NCI-H146 treated with DMSO at 0.1 percent for 48 hours (cell line): ENCODE data around the gene GALNT16.
"Not testable (repeated sequence)": the region's sequence is repeated elsewhere in the genome, so short reads cannot be mapped to it uniquely, and the experiment has no call there.

ENCODE experiments used
- DNase-seq: peaks from one replicate; lab custom pipeline; 2025; ENCODE audit not compliant: unreplicated experiment; lab: John Stamatoyannopoulos, UW

GALNT16 gene

GRCh38 chr14:69259527-69260189 lies at the start of gene GALNT16:
TSS of gene GALNT16 (plus strand) at chr14:69260158. CDS start at chr14:69260291, 133 bp downstream.
- DNase-seq, result no peak

- DNase-seq, result no peak
Observed at GRCh38 chr14:69214393-69214792, 45.6 kb upstream of the GALNT16 start.

GRCh38 chr14:69217663-69218062 lies 42.3 kb upstream of the GALNT16 start:
- DNase-seq, result not testable (repeated sequence)

GRCh38 chr14:69224946-69225345 lies 35.0 kb upstream of the GALNT16 start:
- no peak for DNase-seq

DNA sequence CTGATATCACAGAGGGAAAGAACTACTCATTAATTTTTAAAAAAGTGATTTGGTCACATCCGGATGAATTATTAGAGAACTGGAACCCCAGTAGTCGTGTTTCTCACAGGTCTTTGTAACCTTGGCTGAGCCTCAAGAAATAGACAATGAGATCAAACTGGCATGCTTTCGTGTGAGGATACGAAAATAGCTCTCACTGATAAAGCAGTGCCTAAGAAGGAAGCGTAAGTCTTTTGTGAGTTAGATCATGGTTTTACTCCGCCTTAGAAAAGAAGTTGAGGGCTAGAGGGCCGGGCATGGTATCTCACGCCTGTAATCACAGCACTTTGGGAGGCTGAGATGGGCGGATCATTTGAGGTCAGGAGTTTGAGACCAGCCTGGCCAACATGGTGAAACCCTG lies 33.8 kb upstream of the GALNT16 start:
- DNase-seq, result no peak

DNA sequence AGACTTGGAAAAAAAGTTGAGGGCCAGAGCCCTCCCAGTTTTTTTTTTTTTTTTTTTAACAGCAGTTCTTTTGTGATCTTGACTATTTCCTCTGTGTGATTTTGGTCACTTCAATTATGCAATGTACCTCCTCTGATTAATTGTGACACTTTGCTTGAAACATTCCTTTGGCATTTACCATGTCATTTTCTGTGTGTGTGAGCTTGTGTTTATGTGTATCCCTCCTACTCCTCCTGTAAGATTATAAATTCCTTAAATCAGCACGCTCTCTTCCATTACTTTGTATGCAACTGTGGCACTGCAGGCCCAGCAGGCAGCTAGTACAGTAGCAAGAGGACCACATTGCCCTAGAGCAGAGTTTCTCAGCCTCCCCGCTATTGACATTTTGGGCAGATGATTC lies 33.2 kb upstream of the GALNT16 start:
- DNase-seq, result no peak

DNA sequence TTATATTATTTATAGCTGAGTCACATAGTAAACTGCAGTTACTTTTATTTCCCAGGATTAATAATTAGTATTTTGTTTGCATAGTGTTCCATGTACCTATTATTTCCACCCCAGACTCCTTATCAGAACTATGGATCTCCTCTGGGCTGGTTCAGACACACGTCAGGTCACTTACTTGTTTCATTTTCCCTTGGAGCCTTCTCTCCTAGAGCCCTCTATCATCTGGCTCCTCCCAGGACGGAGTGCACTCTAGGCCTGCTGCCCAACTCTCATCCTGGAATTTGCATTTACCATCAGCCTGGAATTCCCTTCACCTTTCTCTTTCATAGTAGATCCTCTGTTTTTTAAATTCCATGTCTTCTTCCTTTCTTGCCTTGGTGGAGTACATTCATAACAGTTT lies 28.5 kb upstream of the GALNT16 start:
- no peak for DNase-seq

- DNase-seq, result no peak
Observed at GRCh38 chr14:69232388-69232787, 27.6 kb upstream of the GALNT16 start.

GRCh38 chr14:69234106-69234505 lies 25.9 kb upstream of the GALNT16 start:
- DNase-seq, result no peak

GRCh38 chr14:69235708-69236107 lies 24.2 kb upstream of the GALNT16 start:
- DNase-seq, result no peak

DNA sequence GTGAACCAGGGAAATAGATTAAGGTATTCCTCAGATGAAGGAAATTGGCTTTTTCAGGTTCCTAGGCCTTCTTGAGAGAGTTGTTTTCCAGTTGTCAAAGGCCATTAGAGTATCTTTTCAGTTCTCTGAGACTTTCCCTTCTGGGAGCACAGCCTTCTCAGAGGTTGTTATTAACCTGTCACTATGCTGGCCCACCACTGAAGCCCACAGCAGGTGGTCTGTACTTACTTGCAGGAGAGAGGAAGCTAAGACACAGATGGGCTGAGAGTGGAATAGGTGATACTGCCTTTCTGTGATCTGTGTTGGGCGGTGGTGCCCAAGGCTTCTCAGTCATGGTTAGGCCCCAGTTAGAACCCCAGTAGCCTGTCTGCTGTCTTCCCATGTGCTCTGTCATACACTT lies 22.8 kb upstream of the GALNT16 start:
- no peak for DNase-seq

- DNase-seq, result no peak
Observed at GRCh38 chr14:69237584-69237983, 22.4 kb upstream of the GALNT16 start.

DNA sequence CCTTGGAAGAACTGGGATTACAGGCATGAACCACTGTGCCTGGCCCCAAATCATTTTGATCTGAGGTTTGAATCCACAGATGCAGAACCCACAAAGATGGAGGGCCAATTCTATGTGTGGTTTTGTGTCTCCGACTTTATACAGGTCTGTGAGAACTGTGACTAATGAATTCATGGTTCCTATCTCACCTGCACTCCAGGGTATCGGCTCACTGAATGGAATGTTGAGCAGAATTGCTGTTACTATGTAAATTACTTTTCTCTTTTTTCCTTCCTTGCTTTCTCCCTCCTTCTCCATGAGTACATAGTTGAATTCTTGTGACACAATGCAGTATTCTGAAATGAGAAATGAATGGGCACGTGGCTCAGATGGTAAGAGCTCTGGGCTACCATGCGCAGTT lies 21.1 kb upstream of the GALNT16 start:
- DNase-seq, result no peak

DNA sequence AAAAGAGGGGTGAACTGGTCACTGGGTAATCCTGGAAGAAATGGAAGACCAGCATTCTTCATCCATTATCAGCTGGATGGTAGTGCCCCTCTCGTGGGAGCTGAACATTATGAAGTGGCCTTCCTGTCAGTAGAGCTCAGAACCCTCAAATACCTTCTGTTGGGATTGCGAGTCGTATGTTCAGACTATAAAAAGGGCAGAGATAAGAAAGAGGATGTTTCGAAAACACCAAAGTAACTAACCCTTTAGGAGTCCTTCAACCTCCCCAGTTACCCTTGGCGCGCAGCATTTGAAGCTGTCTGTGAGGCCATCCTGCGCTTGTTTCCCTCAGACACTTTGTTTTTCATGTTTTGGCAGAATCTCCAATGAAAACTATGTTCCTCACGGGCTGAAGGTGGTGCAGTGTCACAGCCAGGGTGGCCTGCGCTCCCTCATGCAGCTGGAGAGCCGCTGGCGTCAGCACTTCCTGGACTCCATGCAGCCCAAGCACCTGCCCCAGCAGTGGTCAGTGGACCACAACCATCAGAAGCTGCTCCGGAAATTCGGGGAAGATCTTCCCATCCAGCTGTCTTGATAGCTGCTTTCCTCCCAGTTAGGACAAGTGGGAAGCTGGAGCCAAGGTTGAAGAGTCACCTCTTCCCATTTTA lies 19.3 kb upstream of the GALNT16 start:
- DNase-seq, result no peak

- DNase-seq, result no peak
Observed at GRCh38 chr14:69241577-69241976, 18.4 kb upstream of the GALNT16 start.

GRCh38 chr14:69242311-69243224 lies 17.4 kb upstream of the GALNT16 start:
- peak; percentile 9 for DNase-seq

DNA sequence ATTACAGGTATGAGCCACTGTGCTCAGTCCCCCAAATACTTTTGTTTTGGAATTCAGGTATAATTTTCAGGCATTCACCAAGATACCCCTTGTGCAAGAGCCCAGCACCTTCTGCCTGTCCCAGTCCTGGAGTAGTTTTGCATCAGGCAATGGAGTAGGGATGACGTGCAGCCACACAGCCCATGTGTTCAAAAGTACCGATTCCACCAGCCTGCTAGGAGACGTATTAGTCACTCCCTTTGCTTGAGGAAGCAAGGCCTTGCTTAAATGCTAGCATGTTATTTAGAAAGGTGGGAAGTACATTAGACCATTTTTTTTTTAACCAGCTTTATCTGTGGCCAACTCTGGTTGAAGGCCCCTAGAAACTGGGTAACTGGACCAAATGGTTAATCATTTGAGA lies 15.0 kb upstream of the GALNT16 start:
- no peak for DNase-seq

- DNase-seq, result no peak
Observed at GRCh38 chr14:69246331-69246730, 13.6 kb upstream of the GALNT16 start.

- no peak for DNase-seq
Observed at GRCh38 chr14:69247676-69248440, 12.1 kb upstream of the GALNT16 start.

DNA sequence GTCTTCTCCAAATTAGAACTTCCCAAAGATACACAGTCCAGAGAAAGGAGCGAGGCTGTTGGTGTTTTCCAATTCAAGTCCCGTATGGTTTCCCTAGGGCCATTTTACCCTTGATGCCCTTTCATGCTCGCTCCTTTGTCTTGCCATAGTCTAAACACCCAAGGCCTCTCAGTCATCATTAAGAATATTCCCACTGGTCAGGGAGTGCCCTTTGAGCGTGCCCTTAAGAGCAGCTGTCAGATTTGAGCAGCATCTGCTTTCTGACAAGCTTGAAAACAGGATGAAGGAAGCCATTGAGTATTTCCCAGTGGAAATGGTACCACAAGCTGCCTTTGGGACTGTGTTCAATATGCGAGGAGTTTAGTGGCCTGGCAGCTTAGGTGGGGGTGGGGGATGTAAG lies 10.4 kb upstream of the GALNT16 start:
- DNase-seq, result no peak

DNA sequence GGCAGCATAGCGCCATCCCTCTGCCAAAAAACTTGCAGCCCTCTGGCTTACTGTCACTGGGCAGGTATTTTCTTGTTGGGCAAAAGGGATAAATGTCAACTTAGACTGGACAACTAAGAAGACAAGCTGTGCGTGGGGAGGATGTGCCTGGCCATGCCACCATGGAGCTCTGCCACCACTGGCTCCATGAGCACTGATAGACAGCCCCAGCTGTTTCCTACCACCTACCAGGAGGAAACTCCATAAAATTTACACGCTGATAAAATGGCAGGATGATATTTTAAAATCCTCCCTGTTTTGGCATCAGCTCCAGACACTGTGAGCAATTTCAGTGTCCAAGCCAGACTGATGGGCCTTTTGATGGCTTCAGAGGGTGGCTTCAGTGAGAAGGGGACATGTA lies 7.1 kb upstream of the GALNT16 start:
- DNase-seq, result no peak
